ENCODE data around the gene KCTD1.

GRCh38 chr18:26565514-26565913, 17.2 kb upstream of the KCTD1 start:
- TF ChIP-seq SP1 (IDR thresholded peaks at IDR 0.05) = no peak
- no peak for TF ChIP-seq FOXM1 (IDR thresholded peaks at IDR 0.05; ENCODE audit: borderline replicate concordance)
- no peak for TF ChIP-seq HDGF (IDR thresholded peaks at IDR 0.05; ENCODE audit: borderline replicate concordance)
- TF ChIP-seq, protein P1, sequence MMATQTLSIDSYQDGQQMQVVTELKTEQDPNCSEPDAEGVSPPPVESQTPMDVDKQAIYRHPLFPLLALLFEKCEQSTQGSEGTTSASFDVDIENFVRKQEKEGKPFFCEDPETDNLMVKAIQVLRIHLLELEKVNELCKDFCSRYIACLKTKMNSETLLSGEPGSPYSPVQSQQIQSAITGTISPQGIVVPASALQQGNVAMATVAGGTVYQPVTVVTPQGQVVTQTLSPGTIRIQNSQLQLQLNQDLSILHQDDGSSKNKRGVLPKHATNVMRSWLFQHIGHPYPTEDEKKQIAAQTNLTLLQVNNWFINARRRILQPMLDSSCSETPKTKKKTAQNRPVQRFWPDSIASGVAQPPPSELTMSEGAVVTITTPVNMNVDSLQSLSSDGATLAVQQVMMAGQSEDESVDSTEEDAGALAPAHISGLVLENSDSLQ (IDR thresholded peaks at IDR 0.05) = no peak
- TF ChIP-seq ZNF384 (IDR thresholded peaks at IDR 0.05) = no peak
- TF ChIP-seq NFRKB (IDR thresholded peaks at IDR 0.05) = no peak
- TF ChIP-seq FOXK2 (IDR thresholded peaks at IDR 0.05) = no peak
- no peak for TF ChIP-seq TARDBP (IDR thresholded peaks at IDR 0.05)
- TF ChIP-seq L3MBTL2 (conservative IDR thresholded peaks at IDR 0.05) = no peak
- TF ChIP-seq ELF4 (IDR thresholded peaks at IDR 0.05) = no peak
- no peak for TF ChIP-seq LEF1 (IDR thresholded peaks at IDR 0.05; ENCODE audit: borderline replicate concordance)
- TF ChIP-seq ARNT (IDR thresholded peaks at IDR 0.05) = no peak
- no peak for TF ChIP-seq BHLHE40 (IDR thresholded peaks at IDR 0.05; ENCODE audit: borderline replicate concordance)
- TF ChIP-seq SUZ12 (IDR thresholded peaks at IDR 0.05) = no peak
